Measurements from ENCODE around the gene CILP2.

Gene CILP2, protein sequence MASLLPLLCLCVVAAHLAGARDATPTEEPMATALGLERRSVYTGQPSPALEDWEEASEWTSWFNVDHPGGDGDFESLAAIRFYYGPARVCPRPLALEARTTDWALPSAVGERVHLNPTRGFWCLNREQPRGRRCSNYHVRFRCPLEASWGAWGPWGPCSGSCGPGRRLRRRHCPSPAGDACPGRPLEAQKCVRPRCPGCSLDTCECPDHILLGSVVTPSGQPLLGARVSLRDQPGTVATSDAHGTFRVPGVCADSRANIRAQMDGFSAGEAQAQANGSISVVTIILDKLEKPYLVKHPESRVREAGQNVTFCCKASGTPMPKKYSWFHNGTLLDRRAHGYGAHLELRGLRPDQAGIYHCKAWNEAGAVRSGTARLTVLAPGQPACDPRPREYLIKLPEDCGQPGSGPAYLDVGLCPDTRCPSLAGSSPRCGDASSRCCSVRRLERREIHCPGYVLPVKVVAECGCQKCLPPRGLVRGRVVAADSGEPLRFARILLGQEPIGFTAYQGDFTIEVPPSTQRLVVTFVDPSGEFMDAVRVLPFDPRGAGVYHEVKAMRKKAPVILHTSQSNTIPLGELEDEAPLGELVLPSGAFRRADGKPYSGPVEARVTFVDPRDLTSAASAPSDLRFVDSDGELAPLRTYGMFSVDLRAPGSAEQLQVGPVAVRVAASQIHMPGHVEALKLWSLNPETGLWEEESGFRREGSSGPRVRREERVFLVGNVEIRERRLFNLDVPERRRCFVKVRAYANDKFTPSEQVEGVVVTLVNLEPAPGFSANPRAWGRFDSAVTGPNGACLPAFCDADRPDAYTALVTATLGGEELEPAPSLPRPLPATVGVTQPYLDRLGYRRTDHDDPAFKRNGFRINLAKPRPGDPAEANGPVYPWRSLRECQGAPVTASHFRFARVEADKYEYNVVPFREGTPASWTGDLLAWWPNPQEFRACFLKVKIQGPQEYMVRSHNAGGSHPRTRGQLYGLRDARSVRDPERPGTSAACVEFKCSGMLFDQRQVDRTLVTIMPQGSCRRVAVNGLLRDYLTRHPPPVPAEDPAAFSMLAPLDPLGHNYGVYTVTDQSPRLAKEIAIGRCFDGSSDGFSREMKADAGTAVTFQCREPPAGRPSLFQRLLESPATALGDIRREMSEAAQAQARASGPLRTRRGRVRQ

DNA sequence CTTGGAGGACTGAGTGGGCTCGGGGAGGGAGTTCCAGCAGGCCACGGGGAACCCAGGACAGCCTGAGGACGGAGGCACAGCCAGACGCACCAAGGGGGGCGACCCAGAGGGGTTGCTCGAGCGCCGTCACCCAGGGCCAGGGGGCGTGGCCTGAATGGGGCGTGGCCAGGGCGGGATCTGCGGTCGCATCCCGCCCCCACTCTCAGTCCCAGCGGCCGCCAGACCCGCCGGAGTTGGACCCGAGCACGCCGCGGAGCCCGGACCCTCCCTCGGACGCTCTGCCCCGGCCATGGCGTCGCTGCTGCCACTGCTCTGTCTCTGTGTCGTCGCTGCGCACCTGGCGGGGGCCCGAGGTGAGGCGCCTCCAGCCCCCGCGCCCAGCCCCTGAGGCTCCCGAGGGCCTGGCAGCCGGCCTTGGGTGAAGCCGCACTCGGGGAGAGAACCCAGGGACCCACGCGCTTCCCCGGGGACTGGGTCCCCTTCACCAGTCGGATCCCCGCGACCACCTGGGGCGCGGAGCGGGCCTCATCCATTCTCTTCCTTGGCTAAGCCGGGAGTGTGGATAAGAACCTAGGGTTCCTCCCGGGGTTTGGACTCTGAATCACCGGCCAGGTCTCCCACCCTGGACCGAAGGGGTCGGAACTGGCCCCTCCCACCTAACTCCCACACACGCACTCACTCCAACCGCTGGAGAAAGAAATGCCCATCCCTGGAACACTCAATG is at the start of gene CILP2:
CILP2 (plus strand) TSS at position 205 of the 724 bp plus-strand sequence; CDS start at position 290, 85 bp downstream.
- H3K4me2 ChIP-seq (ENCODE audit: low read depth, low read length, poor library complexity, severe bottlenecking): no peak within 1 kb of the TSS
- no peak within 1 kb of the TSS for H3K9ac ChIP-seq (ENCODE audit: low read depth, low read length, poor library complexity, severe bottlenecking)
- no peak within 1 kb of the TSS for H3K4me3 ChIP-seq (ENCODE audit: low read length, poor library complexity, severe bottlenecking)

DNA sequence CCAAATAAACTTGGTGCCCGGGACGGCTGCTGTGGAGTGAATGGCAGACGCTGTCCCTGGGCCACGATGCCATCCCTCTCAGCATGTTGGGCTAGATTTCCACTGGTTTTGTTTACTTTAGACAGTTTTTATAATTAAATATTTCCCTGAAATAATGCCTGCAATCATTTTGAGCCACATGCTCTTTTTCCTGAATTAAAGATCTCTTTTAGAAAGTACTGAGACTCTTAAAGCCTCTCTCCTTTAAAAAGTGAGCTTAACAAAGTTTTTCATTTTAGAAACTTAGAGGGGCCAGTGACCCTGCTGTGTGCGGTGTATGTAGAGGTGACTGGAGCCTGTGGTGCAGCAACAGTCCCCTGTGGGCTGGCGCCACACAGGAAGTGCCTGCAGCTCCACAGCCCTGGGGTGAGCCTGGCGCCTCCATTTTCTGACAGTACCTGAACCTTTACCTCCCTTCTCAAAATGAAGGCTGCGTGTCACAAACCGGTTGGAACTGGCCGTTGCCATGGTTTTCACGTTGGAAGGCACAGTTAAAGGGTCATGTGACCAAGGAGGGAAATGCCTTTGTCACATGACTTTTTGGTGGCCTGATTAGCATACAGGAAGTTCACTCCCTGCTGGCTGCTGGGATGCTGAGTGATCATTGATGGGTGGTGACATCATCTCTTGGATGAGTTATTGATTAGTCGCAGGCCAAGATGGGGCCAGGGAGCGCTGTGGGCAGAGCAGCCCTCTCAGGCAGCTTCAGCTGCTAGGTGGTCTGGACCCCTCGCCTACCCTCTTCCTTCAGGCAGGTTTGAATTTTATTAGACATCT is 49.0 kb upstream of the CILP2 start:
- H3K27me3 ChIP-seq (ENCODE audit: insufficient read depth, low read length, poor library complexity, severe bottlenecking): no peaks in the 10 kb centered on the region
- peaks cover 8% of the 10 kb centered on the region; the same call in 1 of the 2 replicates for H3F3A ChIP-seq (ENCODE audit: low read depth)
- H3K79me2 ChIP-seq (ENCODE audit: insufficient read depth, low read length): peaks cover 76% of the 10 kb centered on the region
- TF ChIP-seq, protein P1, sequence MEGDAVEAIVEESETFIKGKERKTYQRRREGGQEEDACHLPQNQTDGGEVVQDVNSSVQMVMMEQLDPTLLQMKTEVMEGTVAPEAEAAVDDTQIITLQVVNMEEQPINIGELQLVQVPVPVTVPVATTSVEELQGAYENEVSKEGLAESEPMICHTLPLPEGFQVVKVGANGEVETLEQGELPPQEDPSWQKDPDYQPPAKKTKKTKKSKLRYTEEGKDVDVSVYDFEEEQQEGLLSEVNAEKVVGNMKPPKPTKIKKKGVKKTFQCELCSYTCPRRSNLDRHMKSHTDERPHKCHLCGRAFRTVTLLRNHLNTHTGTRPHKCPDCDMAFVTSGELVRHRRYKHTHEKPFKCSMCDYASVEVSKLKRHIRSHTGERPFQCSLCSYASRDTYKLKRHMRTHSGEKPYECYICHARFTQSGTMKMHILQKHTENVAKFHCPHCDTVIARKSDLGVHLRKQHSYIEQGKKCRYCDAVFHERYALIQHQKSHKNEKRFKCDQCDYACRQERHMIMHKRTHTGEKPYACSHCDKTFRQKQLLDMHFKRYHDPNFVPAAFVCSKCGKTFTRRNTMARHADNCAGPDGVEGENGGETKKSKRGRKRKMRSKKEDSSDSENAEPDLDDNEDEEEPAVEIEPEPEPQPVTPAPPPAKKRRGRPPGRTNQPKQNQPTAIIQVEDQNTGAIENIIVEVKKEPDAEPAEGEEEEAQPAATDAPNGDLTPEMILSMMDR (conservative IDR thresholded peaks at IDR 0.05; ENCODE audit: low read length): no peak
- no peak for TF ChIP-seq EZH2phosphoT487 (IDR thresholded peaks at IDR 0.05; ENCODE audit: borderline replicate concordance)
- H4K20me1 ChIP-seq (ENCODE audit: insufficient read depth, low read length, poor library complexity, severe bottlenecking): peaks cover 20% of the 10 kb centered on the region
- peak overlapping the region; percentile 62 for H3K4me2 ChIP-seq (ENCODE audit: low read depth, low read length, poor library complexity, severe bottlenecking)
- peaks cover 35% of the 10 kb centered on the region for H3K4me1 ChIP-seq (ENCODE audit: insufficient read depth, low read length, poor library complexity, severe bottlenecking)
- H3K9me2 ChIP-seq (replicated peaks; ENCODE audit: low read depth, low read length): no peaks in the 10 kb centered on the region
- H3K4me3 ChIP-seq (ENCODE audit: low read length, poor library complexity, severe bottlenecking): peak overlapping the region; percentile 41
- H2AFZ ChIP-seq (ENCODE audit: low read length): no peak overlapping the region
- H3K9ac ChIP-seq (ENCODE audit: low read depth, low read length, poor library complexity, severe bottlenecking): peak overlapping the region; percentile 61
- H3K36me3 ChIP-seq (ENCODE audit: insufficient read depth, low read length): peaks cover 44% of the 10 kb centered on the region; the same call in 1 of the 2 replicates
- H3K9me3 ChIP-seq (ENCODE audit: insufficient read depth, low read depth, low read length): no peaks in the 10 kb centered on the region

More for the DNA sequence above, at the start of gene CILP2:
- H3K79me2 ChIP-seq (ENCODE audit: insufficient read depth, low read length): no peaks in the 10 kb centered on the region
- no peaks in the 10 kb centered on the region for H3K4me1 ChIP-seq (ENCODE audit: insufficient read depth, low read length, poor library complexity, severe bottlenecking)
- H3K27me3 ChIP-seq (ENCODE audit: insufficient read depth, low read length, poor library complexity, severe bottlenecking): no peaks in the 10 kb centered on the region
- H3F3A ChIP-seq (ENCODE audit: low read depth): no peaks in the 10 kb centered on the region
- no peaks in the 10 kb centered on the region for H3K9me2 ChIP-seq (replicated peaks; ENCODE audit: low read depth, low read length)
- no peaks in the 10 kb centered on the region for H4K20me1 ChIP-seq (ENCODE audit: insufficient read depth, low read length, poor library complexity, severe bottlenecking)
- H3K9me3 ChIP-seq (ENCODE audit: insufficient read depth, low read depth, low read length): no peaks in the 10 kb centered on the region
- H3K36me3 ChIP-seq (ENCODE audit: insufficient read depth, low read length): no peaks in the 10 kb centered on the region
- TF ChIP-seq, protein P1 (conservative IDR thresholded peaks at IDR 0.05; ENCODE audit: low read length): no peak
- no peak for TF ChIP-seq EZH2phosphoT487 (IDR thresholded peaks at IDR 0.05; ENCODE audit: borderline replicate concordance)
- H2AFZ ChIP-seq (ENCODE audit: low read length): no peak within 1 kb of the TSS
